SHP77 (cell line): Measurements from ENCODE around the gene PLA2G6.

ENCODE experiments used
- DNase-seq, 2 experiments: peaks; one replicate each; lab custom pipeline; 2025; lab: John Stamatoyannopoulos, UW

PLA2G6 gene

GRCh38 chr22:38070250-38070921, 111.2 kb downstream of the PLA2G6 start:
- DNase-seq: no peak

DNA sequence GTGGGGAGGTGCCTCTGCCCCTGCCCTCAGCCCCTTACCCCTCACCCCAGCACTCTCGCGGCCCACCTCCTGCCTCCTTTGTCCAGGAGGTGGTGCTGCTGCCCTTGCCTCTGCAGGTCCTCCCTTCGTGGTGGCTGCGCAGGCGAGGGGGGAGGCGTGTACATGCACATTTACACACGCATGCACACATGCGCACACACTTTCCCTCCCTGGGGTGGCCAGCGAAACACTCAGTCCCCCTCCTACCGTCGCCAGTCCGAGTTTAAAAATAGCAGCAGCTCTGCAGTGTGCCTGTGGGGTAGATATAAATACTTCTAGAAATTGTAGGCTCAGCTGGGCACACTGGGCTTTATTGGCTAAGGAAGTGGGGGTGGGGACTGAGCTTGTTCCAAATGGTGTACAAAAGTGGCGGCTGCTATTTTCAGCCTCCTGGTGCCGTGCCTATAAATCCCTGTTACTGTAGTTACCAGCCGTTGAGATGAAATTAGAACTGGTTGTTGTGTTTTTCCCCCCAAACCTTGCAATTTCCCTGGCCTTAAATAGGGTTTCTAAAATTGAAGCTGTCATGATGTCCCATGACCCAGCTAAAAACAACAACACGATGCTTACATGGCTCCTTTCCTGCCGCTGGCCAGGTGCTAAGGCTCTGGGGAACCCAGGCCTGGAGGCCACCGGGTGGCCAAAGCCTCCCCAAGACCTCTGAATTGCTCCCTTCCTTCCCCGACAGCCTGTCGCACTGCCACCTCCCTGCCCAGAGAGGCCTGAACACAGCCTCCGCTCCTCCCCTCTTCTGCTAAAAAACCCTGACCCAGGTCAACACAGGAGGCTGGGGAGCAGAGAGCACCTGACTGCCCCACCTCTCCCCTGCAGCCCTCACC, 112.0 kb downstream of the PLA2G6 start:
- DNase-seq: no peak

DNA sequence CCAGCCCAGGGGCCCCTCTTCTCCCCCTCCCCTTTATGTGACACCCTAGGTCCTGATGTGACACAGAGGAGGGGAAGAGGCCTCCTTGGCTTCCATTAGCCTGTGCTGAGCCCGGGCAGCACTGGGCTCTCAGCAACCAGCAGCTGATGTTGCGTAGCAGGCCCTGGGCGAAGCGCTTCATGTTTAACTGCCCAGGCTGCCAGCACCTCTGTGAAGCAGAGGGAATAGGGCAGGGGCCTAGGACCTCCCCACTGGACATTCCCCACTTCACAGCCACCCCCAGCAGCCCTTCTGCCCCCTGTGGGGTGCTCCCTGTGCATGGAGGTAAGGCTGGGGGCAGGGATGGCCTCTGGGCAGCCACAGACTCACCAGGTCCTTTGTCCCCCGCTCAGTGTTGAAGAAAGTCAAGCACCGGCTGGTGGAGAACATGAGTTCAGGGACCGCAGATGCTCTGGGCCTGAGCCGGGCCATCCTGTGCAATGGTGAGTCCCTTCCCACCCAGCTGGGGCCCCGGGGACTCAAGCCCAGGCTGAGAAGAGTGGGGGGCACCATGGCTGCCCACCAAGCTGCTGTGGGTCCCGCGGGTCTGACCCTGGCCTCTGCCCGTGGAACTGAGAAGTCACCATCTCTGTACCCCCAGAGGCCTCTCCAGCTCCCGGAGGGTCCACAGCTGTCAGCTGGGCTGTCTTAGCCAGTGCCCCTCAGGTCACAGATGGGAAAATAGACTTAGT, 112.8 kb downstream of the PLA2G6 start:
- no peak for DNase-seq

DNA sequence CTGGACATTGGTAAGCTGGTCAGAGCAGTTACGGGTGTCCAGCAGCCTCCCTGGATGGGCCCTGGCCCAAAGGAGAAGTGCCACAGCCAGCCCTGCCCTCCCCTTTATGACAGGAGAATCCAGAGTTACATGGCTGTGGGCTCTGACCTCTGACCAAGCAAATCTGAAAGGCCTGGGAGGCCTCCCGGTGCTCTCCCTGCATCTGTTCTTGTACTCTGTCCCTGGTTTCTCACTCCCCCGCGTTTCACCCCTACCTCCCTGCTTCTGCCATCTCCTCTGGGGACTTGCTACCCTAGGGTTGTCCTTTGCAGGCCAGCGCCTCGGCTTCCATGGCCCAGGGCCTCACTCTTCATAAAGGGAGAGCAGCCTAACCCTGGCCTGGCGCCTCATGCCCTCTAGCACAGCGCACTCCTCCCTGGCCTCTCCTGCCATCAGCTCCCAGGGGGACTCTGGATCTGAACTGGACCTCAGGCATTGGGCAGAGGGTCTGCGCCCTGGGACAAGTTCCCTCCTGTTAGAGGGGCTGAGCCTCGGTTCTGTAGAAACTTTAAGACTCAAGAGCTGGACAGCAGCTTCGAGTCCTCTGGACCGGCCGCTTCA, 113.8 kb downstream of the PLA2G6 start:
- no peak for DNase-seq

DNA sequence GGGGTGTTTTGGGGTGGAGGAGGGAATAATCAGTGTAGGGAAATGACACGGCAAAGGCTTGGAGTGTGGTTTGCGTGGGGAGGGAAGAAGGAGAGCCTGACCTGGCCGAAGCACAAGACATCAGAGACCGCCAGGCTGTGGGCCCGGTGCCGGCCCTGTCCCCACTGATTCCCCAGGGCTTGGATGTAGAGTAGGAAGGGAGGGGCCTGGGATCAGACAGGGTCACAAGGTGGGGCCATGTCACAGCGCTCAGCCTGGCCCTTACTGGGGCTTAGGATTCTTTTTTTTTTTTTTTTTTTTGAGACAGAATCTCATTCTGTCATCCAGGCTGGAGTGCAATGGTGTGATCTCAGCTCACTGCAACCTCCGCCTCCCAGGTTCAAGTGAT, 114.6 kb downstream of the PLA2G6 start:
- no peak for DNase-seq

DNA sequence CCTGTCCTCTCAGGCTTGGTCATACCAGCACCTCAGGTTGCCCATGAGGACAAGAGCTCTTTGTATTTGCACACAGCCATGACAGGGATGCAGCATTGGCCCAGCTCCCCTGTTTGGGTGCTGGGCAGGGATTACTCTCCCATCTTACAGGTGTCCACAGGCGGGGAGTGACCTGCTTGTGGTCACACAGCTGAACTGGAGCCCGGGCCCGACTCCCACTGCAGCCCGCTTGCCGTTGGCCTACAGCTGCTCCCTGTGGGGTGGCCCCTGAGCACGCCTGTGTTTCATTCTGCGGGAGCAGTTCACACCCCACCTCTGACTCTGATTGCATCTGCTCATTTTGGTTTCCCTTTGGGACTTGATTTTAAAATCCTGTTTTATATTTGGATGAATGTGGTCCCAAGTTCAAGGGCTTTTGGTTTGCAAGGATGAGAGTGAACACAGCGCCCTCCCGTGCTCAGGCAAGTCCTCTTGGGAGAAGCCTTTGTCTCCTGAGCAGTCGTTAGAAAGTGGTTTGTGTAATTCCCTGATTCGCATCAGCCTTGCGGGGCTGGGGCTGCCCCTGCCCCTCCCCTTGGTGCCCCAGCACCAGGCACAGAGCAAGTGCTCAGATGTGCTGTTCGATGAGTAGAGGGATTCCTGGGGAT, 115.1 kb downstream of the PLA2G6 start:
- no peak for DNase-seq

DNA sequence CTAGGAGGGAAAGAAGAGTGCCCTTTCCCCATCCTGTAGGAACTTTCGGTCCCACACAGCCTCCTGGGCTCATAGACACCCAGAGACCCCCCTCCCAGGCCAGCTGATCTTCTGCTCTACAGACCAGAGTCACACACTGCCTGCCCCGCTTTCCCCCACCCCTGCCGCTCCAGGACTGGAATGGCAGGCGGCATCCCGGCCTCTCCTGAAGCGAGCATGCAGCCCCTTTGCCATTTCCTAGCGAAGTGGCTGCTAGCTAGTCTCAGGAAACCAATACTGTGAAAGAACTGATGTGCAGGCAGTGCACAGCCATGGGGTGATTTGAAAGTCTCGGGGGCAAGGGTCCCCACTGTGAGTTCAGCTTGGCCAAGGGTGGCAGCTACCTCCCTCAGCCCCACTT, 116.1 kb downstream of the PLA2G6 start:
- no peak for DNase-seq

DNA sequence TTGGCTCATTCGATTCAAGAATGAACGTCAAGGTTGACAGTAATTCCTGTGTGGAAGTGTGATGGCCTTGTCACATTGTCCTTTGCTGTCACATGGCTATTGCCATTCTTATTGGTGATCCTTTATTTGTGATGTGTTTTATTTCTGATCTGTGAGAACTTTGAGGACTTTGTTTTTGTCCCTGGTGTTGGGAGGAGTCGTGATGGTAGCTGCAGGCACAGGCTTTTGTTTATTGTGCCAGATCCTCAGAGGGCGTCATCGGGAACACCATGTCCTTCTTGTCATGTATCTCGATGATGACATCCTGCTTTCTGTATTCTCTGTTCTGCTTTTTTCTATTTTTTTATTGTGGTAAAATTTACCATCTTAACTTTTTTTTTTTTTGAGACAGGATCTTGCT, 118.8 kb downstream of the PLA2G6 start:
- no peak for DNase-seq
